PC-3 (cell line): ENCODE data around the gene MAML3. TPM values are rescaled to one million over a fixed set of nuclear protein-coding genes. Genes with fewer than 3 reads are reported as not detected.

Experiments
- ATAC-seq: fragments of 200-7000 bp; cut with Tn5 transposase; 2 replicates; pipeline ENCODE4 v1.9.1; 2020; ENCODE audit warnings: mild to moderate bottlenecking, moderate library complexity
- BruUV-seq: library from RNA; stranded (reverse); fragments of 400-500 nt; replicated peaks from 2 replicates; lab custom pipeline; 2021; lab: Mats Ljungman, UMichigan
- CTCF ChIA-PET: fragments of 300-600 bp; sonication (Branson Sonifier 250); formaldehyde crosslinking; loops from one replicate; lab custom pipeline; 2022; ENCODE audit warnings: antibody characterized with exemption; lab: Charles Lee
- POLR2A ChIA-PET: fragments of 300-600 bp; sonication (Branson Sonifier 250); formaldehyde crosslinking; loops from one replicate; lab custom pipeline; 2022; ENCODE audit warnings: antibody characterized with exemption; ENCODE audit not compliant: unreplicated experiment; lab: Charles Lee
- DNase-seq: peaks from one replicate; pipeline ENCODE4 v3.0.0-alpha.2; 2015
- H2AFZ ChIP-seq: fragments of 300-600 bp; sonication (generic); 2 replicates; pipeline ENCODE4 v1.6.0; 2016; ENCODE audit warnings: antibody characterized with exemption, low read length
- H3F3A ChIP-seq: fragments of 300-600 bp; sonication (generic); one replicate; pipeline ENCODE4 v1.6.0; 2017; ENCODE audit warnings: antibody characterized with exemption, low read length, control low read depth, mild to moderate bottlenecking; ENCODE audit not compliant: unreplicated experiment
- H3K27ac ChIP-seq: fragments of 300-600 bp; sonication (generic); 2 replicates; pipeline ENCODE4 v1.5.1; 2016; ENCODE audit warnings: mild to moderate bottlenecking, low read length
- H3K27me3 ChIP-seq: fragments of 300-600 bp; sonication (generic); 2 replicates; pipeline ENCODE4 v1.6.1; 2016; ENCODE audit warnings: low read length, mixed read lengths
- H3K36me3 ChIP-seq: fragments of 300-600 bp; sonication (generic); 2 replicates; pipeline ENCODE4 v1.6.1; 2016; ENCODE audit warnings: low read depth, mixed run types, low read length, mixed read lengths
- H3K4me1 ChIP-seq: fragments of 300-600 bp; sonication (generic); 2 replicates; pipeline ENCODE4 v1.5.1; 2016; ENCODE audit warnings: low read length; ENCODE audit not compliant: insufficient read depth
- H3K4me2 ChIP-seq: fragments of 300-600 bp; sonication (generic); 2 replicates; pipeline ENCODE4 v1.6.0; 2016; ENCODE audit warnings: low read length
- H3K4me3 ChIP-seq: fragments of 300-600 bp; sonication (generic); 2 replicates; pipeline ENCODE4 v1.5.1; 2016; ENCODE audit warnings: mild to moderate bottlenecking, low read length, mixed read lengths
- H3K79me2 ChIP-seq: fragments of 300-600 bp; sonication (generic); 2 replicates; pipeline ENCODE4 v1.6.1; 2017; ENCODE audit warnings: low read length, mixed read lengths
- H3K9ac ChIP-seq: fragments of 300-600 bp; sonication (generic); 2 replicates; pipeline ENCODE4 v1.6.0; 2016; ENCODE audit warnings: mild to moderate bottlenecking, low read length
- H3K9me2 ChIP-seq: fragments of 300-600 bp; sonication (generic); replicated peaks from 2 replicates; pipeline ENCODE4 v1.6.1; 2016; ENCODE audit warnings: mixed run types, low read length, mixed read lengths
- H3K9me3 ChIP-seq: fragments of 300-600 bp; sonication (generic); 2 replicates; pipeline ENCODE4 v1.6.1; 2016; ENCODE audit warnings: low read length, mixed read lengths
- H4K20me1 ChIP-seq: fragments of 300-600 bp; sonication (generic); 2 replicates; pipeline ENCODE4 v1.6.1; 2016; ENCODE audit warnings: low read length, mixed read lengths
- CTCF ChIP-seq: fragments of 300-600 bp; sonication (generic); conservative IDR thresholded peaks from 2 replicates; pipeline ENCODE4 v1.5.1; 2017; ENCODE audit warnings: antibody characterized with exemption, low read depth, mild to moderate bottlenecking, low read length
- EZH2 ChIP-seq: fragments of 300-600 bp; sonication (generic); IDR thresholded peaks from one replicate; pipeline ENCODE4 v1.6.1; 2017; ENCODE audit warnings: antibody characterized with exemption, mild to moderate bottlenecking, low read length; ENCODE audit not compliant: unreplicated experiment
- EZH2phosphoT487 ChIP-seq: fragments of 300-600 bp; sonication (generic); IDR thresholded peaks from 2 replicates; pipeline ENCODE4 v1.6.1; 2018; ENCODE audit warnings: mild to moderate bottlenecking, antibody characterized with exemption, low read length, borderline replicate concordance
- intact Hi-C: fragments of 100-400 bp; cut with micrococcal nuclease; formaldehyde crosslinking; loops from 2 replicates; pipeline ENCODE4 v1.9.0; 2023
- total RNA-seq: library from RNA; depleted of rRNA; stranded (reverse); fragments of >200 nt; gene quantifications from 2 replicates; pipeline ENCODE4 v1.2.3, GENCODE V29; 2014

MAML3 gene
- total RNA-seq, 1 experiment from 2014 or later, result 4.3 TPM

GRCh38 chr4:140012688-140013486, 141.1 kb downstream of the MAML3 start:
- peak; percentile 99 for ATAC-seq
- CTCF ChIA-PET, result interaction anchor here (0.6 to 1.2 kb wide), 4 partner anchors 37 to 280 kb away, joined by 3 to 4 read pairs (median 3); no protein-coding TSS in a partner anchor
- peak overlapping the region; percentile 52 for H3K4me2 ChIP-seq
- H3K36me3 ChIP-seq, result 0 out of 2 replicates have a peak, but pooled peaks cover 4% of the 10 kb centered on the region
- no peak overlapping the region for H2AFZ ChIP-seq
- 0 out of 2 replicates have a peak overlapping the region, but pooled peaks have one; percentile 13 for H3K4me3 ChIP-seq
- no peaks in the 10 kb centered on the region for H3K9me2 ChIP-seq
- H3K79me2 ChIP-seq, result peaks cover 7% of the 10 kb centered on the region; the same call in 1 of the 2 replicates
- POLR2A ChIA-PET, result interaction anchor here (0.8 kb wide), 1 partner anchor 526 kb away, joined by 8 read pairs; no protein-coding TSS in a partner anchor
- no peaks in the 10 kb centered on the region for H3F3A ChIP-seq
- H3K9me3 ChIP-seq, result no peaks in the 10 kb centered on the region
- no peaks in the 10 kb centered on the region for H4K20me1 ChIP-seq
- TF ChIP-seq CTCF (peak; percentile 83), EZH2 (no peak), EZH2phosphoT487 (no peak)
- H3K27me3 ChIP-seq, result no peaks in the 10 kb centered on the region
- peaks cover 22% of the 10 kb centered on the region for H3K4me1 ChIP-seq
- peak; percentile 93 for DNase-seq
- BruUV-seq, result no TSS peak
- intact Hi-C loops, result loop anchor here (1.0 to 5.0 kb wide), 8 partner anchors 72 to 347 kb away; no protein-coding TSS in a partner anchor
- peak overlapping the region; percentile 82 for H3K27ac ChIP-seq
- peak overlapping the region; percentile 36; the same call in 1 of the 2 replicates for H3K9ac ChIP-seq

- TF ChIP-seq CTCF (no peak), EZH2phosphoT487 (no peak), EZH2 (no peak)
- CTCF ChIA-PET, result no interaction called here
- H3K36me3 ChIP-seq, result no peaks in the 10 kb centered on the region
These were observed 148.3 kb downstream of the MAML3 start for GRCh38 chr4:140005699-140006098.

More at GRCh38 chr4:140005699-140006098, 148.3 kb downstream of the MAML3 start:
- H2AFZ ChIP-seq, result no peak overlapping the region
- no peak overlapping the region for H3K9ac ChIP-seq
- no TSS peak for BruUV-seq
- H3K79me2 ChIP-seq, result no peaks in the 10 kb centered on the region
- H3K9me3 ChIP-seq, result no peaks in the 10 kb centered on the region
- no peak overlapping the region for H3K4me3 ChIP-seq
- peak overlapping the region; percentile 80 for H3K4me2 ChIP-seq
- POLR2A ChIA-PET, result no interaction called here
- ATAC-seq, result peak; percentile 78
- H3K27me3 ChIP-seq, result no peaks in the 10 kb centered on the region
- peaks cover 22% of the 10 kb centered on the region for H3K4me1 ChIP-seq
- intact Hi-C loops, result loop anchor here (2.0 to 10.0 kb wide), 3 partner anchors 83 to 351 kb away; no protein-coding TSS in a partner anchor
- no peaks in the 10 kb centered on the region for H3F3A ChIP-seq
- no peaks in the 10 kb centered on the region for H3K9me2 ChIP-seq
- DNase-seq, result peak; percentile 38
- H3K27ac ChIP-seq, result no peak overlapping the region
- no peaks in the 10 kb centered on the region for H4K20me1 ChIP-seq
